Activated CD4-positive, alpha-beta T cell treated with anti-CD3 and anti-CD28 coated beads, Interleukin-2, amount 10 ng/mL, durations not matched to agents 24 days and 14 days (primary cell): ENCODE data around the gene ABCF3. TPM values are rescaled to one million over a fixed set of nuclear protein-coding genes. Genes with fewer than 3 reads are reported as not detected.

Experiments
- DNase-seq: peaks from one replicate; pipeline ENCODE4 v3.0.0; 2022
- H3K27ac Mint-ChIP-seq: one replicate; pipeline ENCODE4 v1.8.0; 2022; ENCODE audit warnings: mild to moderate bottlenecking, mixed read lengths
- H3K27me3 Mint-ChIP-seq: one replicate; pipeline ENCODE4 v1.8.0; 2022; ENCODE audit warnings: mixed read lengths
- H3K36me3 Mint-ChIP-seq: one replicate; pipeline ENCODE4 v1.8.0; 2022; ENCODE audit warnings: low read depth, mild to moderate bottlenecking, mixed read lengths
- H3K4me1 Mint-ChIP-seq: one replicate; pipeline ENCODE4 v1.8.0; 2021; ENCODE audit warnings: mixed read lengths
- H3K4me3 Mint-ChIP-seq: one replicate; pipeline ENCODE4 v1.8.0; 2022; ENCODE audit warnings: mild to moderate bottlenecking, moderate library complexity, mixed read lengths
- H3K9me3 Mint-ChIP-seq: one replicate; pipeline ENCODE4 v1.8.0; 2021; ENCODE audit warnings: mixed read lengths
- intact Hi-C: fragments of 100-400 bp; cut with micrococcal nuclease; formaldehyde crosslinking; loops from one replicate; pipeline ENCODE4 v1.15.1; 2023
- total RNA-seq: library from RNA; stranded (reverse); gene quantifications from 2 replicates; pipeline ENCODE4 v1.2.3, GENCODE V29; 2022

The ABCF3 gene
- total RNA-seq, 1 donor from 2014 or later: 66.9 TPM

DNA sequence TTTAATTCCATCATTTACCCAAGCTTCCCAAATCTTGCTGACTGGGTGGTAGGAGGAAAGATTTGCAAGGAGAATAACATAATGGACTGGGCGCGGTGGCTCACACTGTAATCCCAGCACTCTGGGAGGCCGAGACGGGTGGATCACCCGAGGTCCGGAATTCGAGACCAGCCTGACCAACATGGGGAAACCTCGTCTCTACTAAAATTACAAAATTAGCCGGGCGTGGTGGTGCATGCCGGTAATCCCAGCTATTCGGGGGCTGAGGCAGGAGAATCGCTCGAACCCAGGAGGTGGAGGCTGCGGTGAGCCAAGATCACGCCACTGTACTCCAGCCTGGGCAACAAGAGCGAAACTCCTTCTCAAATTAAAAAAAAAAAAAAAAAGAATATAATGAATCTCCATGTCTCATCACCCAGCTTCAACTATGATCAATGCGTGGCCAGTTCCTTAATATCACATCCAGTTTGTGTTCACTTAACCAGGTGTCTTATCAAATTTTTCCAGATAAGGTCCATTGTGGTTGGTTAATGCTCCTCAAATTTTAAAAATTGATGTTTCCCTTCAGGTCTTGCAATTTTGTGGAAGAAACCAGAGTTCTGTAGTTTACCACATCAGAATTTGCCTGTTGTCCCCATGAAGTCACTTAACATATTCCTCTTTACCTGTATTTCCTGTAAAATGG lies 1.3 kb upstream of the ABCF3 start:
- peaks cover 28% of the 10 kb centered on the region for H3K4me1 Mint-ChIP-seq
- H3K9me3 Mint-ChIP-seq: no peaks in the 10 kb centered on the region
- DNase-seq: peak; percentile 55
- H3K4me3 Mint-ChIP-seq: peak overlapping the region; percentile 92
- intact Hi-C loops: loop anchor here (1.0 kb wide), 1 partner anchor 49 kb away; the partner anchor contains the start of gene EIF2B5
- peak overlapping the region; percentile 92 for H3K27ac Mint-ChIP-seq
- peaks cover 69% of the 10 kb centered on the region for H3K36me3 Mint-ChIP-seq
- H3K27me3 Mint-ChIP-seq: no peaks in the 10 kb centered on the region

DNA sequence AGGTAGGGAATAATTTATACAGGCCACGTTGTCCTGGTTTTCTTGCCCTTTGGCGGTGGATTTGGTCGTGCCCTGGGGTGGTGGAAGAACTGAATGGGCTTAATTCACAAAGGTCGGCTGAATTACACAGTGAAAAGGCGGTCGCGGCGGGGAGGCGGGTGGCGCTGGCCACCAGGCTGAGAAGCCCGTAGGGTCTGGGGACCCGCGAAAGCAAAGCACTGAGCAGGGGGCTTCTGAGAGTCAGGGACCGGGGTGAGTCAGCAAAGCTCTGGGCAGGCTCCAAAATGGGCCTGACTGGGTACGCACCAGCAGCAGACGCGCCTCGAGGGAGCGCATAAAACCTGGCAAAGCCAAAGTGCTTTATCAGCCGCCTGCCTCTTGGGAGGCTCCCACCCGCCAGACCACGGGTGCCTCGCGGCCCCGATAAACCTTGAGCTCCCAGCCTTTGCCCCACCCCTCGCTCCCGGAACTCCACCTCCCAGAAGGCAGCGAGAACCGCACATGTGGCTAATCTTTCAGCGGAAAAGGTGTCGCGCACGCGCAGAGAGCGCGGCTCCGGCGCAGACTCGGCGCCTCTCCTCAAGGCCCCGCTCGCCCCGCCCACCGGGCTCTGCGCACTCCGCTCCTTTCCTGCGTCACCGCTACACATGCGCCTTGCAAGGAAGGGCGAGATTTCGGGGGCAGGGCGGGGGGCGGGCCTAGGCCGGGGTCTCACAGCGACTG lies 377 bp upstream of the ABCF3 start:
- Mint-ChIP-seq H3K4me3 (peak overlapping the region; percentile 92), H3K4me1 (peaks cover 28% of the 10 kb centered on the region), H3K27ac (peak overlapping the region; percentile 92), H3K36me3 (peaks cover 68% of the 10 kb centered on the region), H3K9me3 (no peaks in the 10 kb centered on the region), H3K27me3 (no peaks in the 10 kb centered on the region)
- intact Hi-C loops: loop anchor here (1.0 kb wide), 5 partner anchors 11 to 114 kb away; partner anchors contain the start of genes ALG3, AP2M1, EIF2B5 and PSMD2
- peak; percentile 100 for DNase-seq

DNA sequence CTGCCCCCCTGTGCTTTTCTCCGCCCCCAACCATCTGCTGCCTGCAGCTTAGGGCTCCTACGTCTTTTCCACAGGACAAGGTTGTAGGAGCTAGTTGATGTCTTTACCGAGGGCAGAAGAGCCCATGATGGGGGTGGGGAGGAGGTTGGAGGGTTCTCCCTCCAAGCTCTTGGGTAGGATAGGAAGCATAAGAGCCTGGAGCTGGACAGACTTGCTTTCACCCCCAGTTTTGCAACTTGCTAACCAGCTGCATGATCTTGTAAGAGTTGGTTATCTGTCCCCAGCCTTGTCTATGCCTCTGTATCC lies 856 bp downstream of the ABCF3 start:
- H3K27me3 Mint-ChIP-seq: no peaks in the 10 kb centered on the region
- H3K36me3 Mint-ChIP-seq: peaks cover 63% of the 10 kb centered on the region
- peak overlapping the region; percentile 92 for H3K27ac Mint-ChIP-seq
- peak overlapping the region; percentile 92 for H3K4me3 Mint-ChIP-seq
- DNase-seq: peak; percentile 62
- intact Hi-C loops: loop anchor here (1.0 kb wide), 4 partner anchors 13 to 112 kb away; partner anchors contain the start of genes ALG3, AP2M1 and PSMD2
- H3K9me3 Mint-ChIP-seq: no peaks in the 10 kb centered on the region
- H3K4me1 Mint-ChIP-seq: peaks cover 28% of the 10 kb centered on the region

- Mint-ChIP-seq H3K4me3 (peak overlapping the region; percentile 92), H3K36me3 (peaks cover 66% of the 10 kb centered on the region), H3K4me1 (peaks cover 28% of the 10 kb centered on the region), H3K27me3 (no peaks in the 10 kb centered on the region), H3K9me3 (no peaks in the 10 kb centered on the region), H3K27ac (no peak overlapping the region)
- no peak for DNase-seq
- intact Hi-C loops: no loop called here
Measured at GRCh38 chr3:184188080-184188479, 2.1 kb downstream of the ABCF3 start.

DNA sequence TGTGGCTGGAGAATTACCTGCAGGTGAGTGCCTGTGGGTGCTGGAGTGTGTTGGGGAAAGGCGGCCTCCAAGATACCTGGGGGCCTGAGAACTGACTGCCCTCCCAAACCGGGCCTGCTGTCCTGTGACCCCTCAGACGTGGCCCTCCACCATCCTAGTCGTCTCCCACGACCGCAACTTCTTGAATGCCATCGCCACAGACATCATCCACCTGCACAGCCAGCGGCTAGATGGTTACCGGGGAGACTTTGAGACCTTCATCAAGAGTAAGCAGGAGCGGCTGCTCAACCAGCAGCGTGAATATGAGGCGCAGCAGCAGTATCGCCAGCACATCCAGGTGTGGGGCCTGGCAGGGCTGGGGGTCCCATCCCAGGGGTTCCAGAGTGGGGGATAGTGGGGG lies 3.4 kb downstream of the ABCF3 start:
- intact Hi-C loops: no loop called here
- H3K36me3 Mint-ChIP-seq: peaks cover 67% of the 10 kb centered on the region
- H3K4me3 Mint-ChIP-seq: no peak overlapping the region
- peaks cover 28% of the 10 kb centered on the region for H3K4me1 Mint-ChIP-seq
- H3K27me3 Mint-ChIP-seq: no peaks in the 10 kb centered on the region
- DNase-seq: no peak
- H3K9me3 Mint-ChIP-seq: no peaks in the 10 kb centered on the region
- no peak overlapping the region for H3K27ac Mint-ChIP-seq

- H3K36me3 Mint-ChIP-seq: peaks cover 57% of the 10 kb centered on the region
- H3K4me1 Mint-ChIP-seq: peaks cover 5% of the 10 kb centered on the region
- no peak overlapping the region for H3K27ac Mint-ChIP-seq
- H3K9me3 Mint-ChIP-seq: no peaks in the 10 kb centered on the region
- intact Hi-C loops: no loop called here
- H3K27me3 Mint-ChIP-seq: no peaks in the 10 kb centered on the region
- no peak for DNase-seq
- no peak overlapping the region for H3K4me3 Mint-ChIP-seq
Measured at GRCh38 chr3:184192889-184193288, 6.9 kb downstream of the ABCF3 start.

DNA sequence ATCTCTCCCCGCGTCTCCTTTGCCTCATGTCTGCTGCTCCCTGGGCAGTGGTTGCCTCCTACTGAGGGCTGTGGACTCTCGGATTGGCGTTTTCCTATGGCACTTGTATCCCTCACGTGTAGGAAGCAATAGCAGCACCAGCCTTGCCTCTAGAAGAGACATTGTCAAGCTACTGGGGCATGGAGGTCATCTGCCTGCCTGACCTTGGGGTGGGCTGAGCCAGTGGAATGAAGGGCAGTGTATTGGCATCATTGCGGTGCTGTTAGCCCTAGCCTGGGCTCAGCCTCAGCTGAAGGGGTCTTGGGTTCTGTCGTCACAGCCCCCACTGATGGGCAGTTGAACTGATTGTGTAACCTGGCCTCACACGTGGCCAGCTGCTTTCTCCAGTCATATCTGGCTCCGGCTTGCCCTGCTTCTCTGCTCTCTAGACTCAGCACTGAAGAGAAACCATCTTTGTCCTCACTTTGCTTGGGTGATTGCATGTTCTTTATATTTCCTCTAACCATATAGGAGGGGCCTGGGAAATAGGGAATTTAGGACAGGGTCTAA lies 8.1 kb downstream of the ABCF3 start:
- no peak for DNase-seq
- H3K9me3 Mint-ChIP-seq: no peaks in the 10 kb centered on the region
- peaks cover 47% of the 10 kb centered on the region for H3K36me3 Mint-ChIP-seq
- no peaks in the 10 kb centered on the region for H3K27me3 Mint-ChIP-seq
- no peak overlapping the region for H3K4me3 Mint-ChIP-seq
- intact Hi-C loops: no loop called here
- H3K27ac Mint-ChIP-seq: no peak overlapping the region
- H3K4me1 Mint-ChIP-seq: no peaks in the 10 kb centered on the region

DNA sequence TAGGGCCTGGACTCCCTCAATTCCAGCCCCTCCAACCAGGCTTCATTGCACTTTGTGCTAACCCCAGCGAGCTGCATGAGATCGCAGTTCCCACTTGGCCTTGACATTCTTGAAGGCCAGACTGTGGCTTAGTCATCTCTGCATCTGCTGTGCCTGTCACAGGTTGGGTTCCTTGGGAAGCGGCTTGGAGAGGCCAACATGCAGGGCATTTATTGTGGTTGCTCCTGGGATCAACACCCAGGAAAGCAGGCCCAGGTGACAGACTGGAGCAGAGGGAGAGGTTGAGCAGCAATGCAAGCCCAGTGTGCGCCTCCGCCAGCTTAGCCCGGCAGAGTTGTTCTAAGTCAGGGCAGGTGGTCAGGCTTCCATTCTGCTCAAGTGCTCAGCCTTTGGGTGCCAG lies 10.5 kb downstream of the ABCF3 start:
- Mint-ChIP-seq H3K27me3 (no peaks in the 10 kb centered on the region), H3K4me3 (no peak overlapping the region), H3K27ac (no peak overlapping the region), H3K4me1 (no peaks in the 10 kb centered on the region), H3K36me3 (peaks cover 33% of the 10 kb centered on the region), H3K9me3 (no peaks in the 10 kb centered on the region)
- DNase-seq: no peak
- intact Hi-C loops: no loop called here

DNA sequence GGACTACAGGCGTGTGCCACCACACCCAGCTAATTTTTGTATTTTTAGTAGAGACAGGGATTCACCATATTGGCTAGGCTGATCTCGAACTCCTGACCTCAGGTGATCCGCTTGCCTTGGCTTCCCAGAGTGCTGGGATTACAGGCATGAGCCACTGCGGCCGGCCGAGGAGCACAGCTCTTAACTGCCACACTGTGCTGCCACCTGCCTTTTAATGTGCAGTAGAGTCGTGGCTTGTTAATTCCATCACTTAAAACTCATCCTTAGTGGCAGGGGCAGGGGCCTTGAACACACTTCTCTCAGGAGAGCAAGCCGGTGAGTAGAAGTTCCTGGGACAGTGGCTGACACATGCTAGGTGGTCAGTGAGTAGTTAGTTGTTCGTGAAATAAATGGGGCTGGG lies 12.5 kb downstream of the ABCF3 start:
- intact Hi-C loops: no loop called here
- Mint-ChIP-seq H3K4me1 (no peaks in the 10 kb centered on the region), H3K36me3 (peaks cover 14% of the 10 kb centered on the region), H3K9me3 (no peaks in the 10 kb centered on the region), H3K27me3 (no peaks in the 10 kb centered on the region), H3K4me3 (no peak overlapping the region), H3K27ac (no peak overlapping the region)
- DNase-seq: no peak

GRCh38 chr3:184200825-184201224 lies 14.8 kb downstream of the ABCF3 start:
- DNase-seq: no peak
- no peaks in the 10 kb centered on the region for H3K36me3 Mint-ChIP-seq
- no peak overlapping the region for H3K4me3 Mint-ChIP-seq
- no peaks in the 10 kb centered on the region for H3K4me1 Mint-ChIP-seq
- intact Hi-C loops: no loop called here
- no peak overlapping the region for H3K27ac Mint-ChIP-seq
- H3K27me3 Mint-ChIP-seq: peaks cover 2% of the 10 kb centered on the region
- no peaks in the 10 kb centered on the region for H3K9me3 Mint-ChIP-seq

DNA sequence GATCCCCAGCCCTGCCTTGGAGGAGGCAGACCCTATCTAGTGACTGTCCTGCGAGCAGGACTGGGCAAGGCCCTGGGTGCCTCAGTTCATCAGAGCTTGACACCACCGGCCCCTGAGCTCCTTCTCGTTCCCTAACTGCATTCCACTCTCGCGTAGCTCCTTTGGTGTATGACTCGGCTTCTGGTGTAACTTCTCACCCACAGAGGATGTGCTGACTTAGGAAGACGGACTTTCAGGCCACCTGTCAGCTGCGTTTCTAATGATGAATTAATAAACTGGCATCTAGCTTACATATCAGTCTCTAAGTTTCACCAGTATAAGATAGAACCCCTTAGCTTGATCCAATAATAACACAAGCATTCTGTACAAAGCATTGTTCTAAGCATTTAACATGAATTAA lies 17.5 kb downstream of the ABCF3 start:
- intact Hi-C loops: no loop called here
- Mint-ChIP-seq H3K27me3 (peaks cover 11% of the 10 kb centered on the region), H3K4me3 (no peak overlapping the region), H3K36me3 (no peaks in the 10 kb centered on the region), H3K9me3 (no peaks in the 10 kb centered on the region), H3K27ac (no peak overlapping the region), H3K4me1 (no peaks in the 10 kb centered on the region)
- DNase-seq: no peak

GRCh38 chr3:184209146-184209923 lies 23.3 kb downstream of the ABCF3 start:
- no peak overlapping the region for H3K27ac Mint-ChIP-seq
- no peaks in the 10 kb centered on the region for H3K4me1 Mint-ChIP-seq
- no peaks in the 10 kb centered on the region for H3K36me3 Mint-ChIP-seq
- no peaks in the 10 kb centered on the region for H3K9me3 Mint-ChIP-seq
- DNase-seq: no peak
- intact Hi-C loops: no loop called here
- peaks cover 23% of the 10 kb centered on the region for H3K27me3 Mint-ChIP-seq
- no peak overlapping the region for H3K4me3 Mint-ChIP-seq

- Mint-ChIP-seq H3K4me1 (no peaks in the 10 kb centered on the region), H3K4me3 (no peak overlapping the region), H3K27ac (no peak overlapping the region), H3K36me3 (no peaks in the 10 kb centered on the region), H3K27me3 (peaks cover 24% of the 10 kb centered on the region), H3K9me3 (no peaks in the 10 kb centered on the region)
- no peak for DNase-seq
- intact Hi-C loops: no loop called here
Measured at GRCh38 chr3:184211297-184211696, 25.3 kb downstream of the ABCF3 start.

- intact Hi-C loops: no loop called here
- Mint-ChIP-seq H3K9me3 (no peaks in the 10 kb centered on the region), H3K36me3 (no peaks in the 10 kb centered on the region), H3K4me3 (no peak overlapping the region), H3K4me1 (no peaks in the 10 kb centered on the region), H3K27me3 (peaks cover 20% of the 10 kb centered on the region), H3K27ac (no peak overlapping the region)
- DNase-seq: no peak
Measured at GRCh38 chr3:184211718-184212117, 25.7 kb downstream of the ABCF3 start.
